H1 (cell line): ENCODE measurements around the gene TDRD12. TPM values are rescaled to one million over a fixed set of nuclear protein-coding genes. Genes with fewer than 3 reads are reported as not detected.

Experiments
- CHD2 ChIP-seq: IDR thresholded peaks from 2 replicates; pipeline ENCODE4 v1.6.1; 2012; ENCODE audit warnings: low read length, improper control_type of control experiment
- JUND ChIP-seq: IDR thresholded peaks from 2 replicates; pipeline ENCODE4 v1.6.1; 2011; ENCODE audit warnings: mild to moderate bottlenecking, improper control_type of control experiment, low read length
- RFX5 ChIP-seq: IDR thresholded peaks from 2 replicates; pipeline ENCODE4 v1.6.1; 2011; ENCODE audit warnings: low read depth, low read length, improper control_type of control experiment, borderline replicate concordance
- SIX5 ChIP-seq: IDR thresholded peaks from 2 replicates; pipeline ENCODE4 v1.6.1; 2011; ENCODE audit warnings: mild to moderate bottlenecking, low read depth, low read length
- TAF7 ChIP-seq: optimal IDR thresholded peaks from 2 replicates; pipeline ENCODE3; 2011; ENCODE audit warnings: low read depth, mild to moderate bottlenecking, inconsistent platforms, low read length, moderate library complexity, borderline replicate concordance
- TBP ChIP-seq: IDR thresholded peaks from 2 replicates; pipeline ENCODE4 v1.6.1; 2011; ENCODE audit warnings: low read depth, low read length, improper control_type of control experiment
- TCF12 ChIP-seq: IDR thresholded peaks from 2 replicates; pipeline ENCODE4 v1.6.1; 2011; ENCODE audit warnings: low read depth, mild to moderate bottlenecking, low read length
- polyA plus RNA-seq, 7 experiments: library from polyadenylated mRNA; depleted of rRNA in 3 of 7; stranded (reverse) in 5 of 7; unstranded in 2 of 7; fragments of >200 nt in 5 of 7; fragments of 200-250 nt in 2 of 7; gene quantifications; 1 replicate in 5 of 7; 2 replicates in 1 of 7; 4 replicates in 1 of 7; pipeline versions ENCODE4 v1.2.1 to v1.2.3, GENCODE V29; 2011 to 2013; ENCODE audit warnings: missing spikeins in 2 of 7, mixed read lengths in 2 of 7
- total RNA-seq: library from RNA; stranded (reverse); fragmentation: NEBNext Ultra II Directional; extraction: Animal tissue kit (Norgen Biotek cat#: 25700); gene quantifications from 2 replicates; pipeline ENCODE4 v1.2.1, GENCODE V29; 2021
- TF ChIP-seq, protein P1 (sequence below): fragments of 300-600 bp; sonication (generic); IDR thresholded peaks from 2 replicates; pipeline ENCODE4 v1.7.1; 2012; ENCODE audit warnings: low read length, moderate library complexity, mild to moderate bottlenecking, inconsistent platforms; ENCODE audit not compliant: insufficient replicate concordance

The TDRD12 gene
- total and polyA plus RNA-seq, 2 of the 8 experiments (the other 6 are each of a cell fraction or from before 2014, with no cell fraction given), result 0.39 to 0.88 TPM

DNA sequence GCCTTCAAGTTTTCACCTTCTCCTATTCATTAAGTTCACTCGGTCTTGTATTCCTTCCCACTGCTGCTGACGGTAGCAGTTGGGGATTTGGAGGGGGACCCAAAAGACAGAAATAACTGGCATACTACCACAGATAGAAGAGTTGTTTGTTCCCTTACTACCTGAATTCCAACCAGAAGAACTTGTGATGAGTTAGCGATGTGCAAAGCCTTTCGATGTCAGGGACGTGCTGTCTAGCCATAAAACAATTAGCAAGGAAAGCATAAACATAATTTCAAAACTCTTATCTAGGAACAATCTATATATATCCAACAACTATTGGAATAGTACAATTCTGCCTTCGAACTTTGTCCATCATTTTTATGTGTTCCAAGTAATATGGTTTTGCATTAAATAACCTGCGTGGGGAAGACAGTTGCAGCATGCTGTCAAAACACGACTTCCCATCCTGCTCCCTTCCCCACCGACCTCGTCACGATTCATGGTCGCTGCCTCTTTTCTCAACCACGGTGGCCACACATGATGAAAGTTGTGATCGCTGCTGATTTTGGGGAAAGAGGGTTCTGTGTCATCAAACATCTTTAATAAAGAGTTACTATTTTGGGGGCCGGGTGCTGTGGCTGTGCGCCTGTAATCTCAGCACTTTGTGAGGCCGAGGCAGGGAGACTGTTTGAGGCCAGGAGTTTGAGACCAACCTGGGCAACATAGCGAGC lies 153.8 kb downstream of the TDRD12 start (continued):
- TF ChIP-seq, protein P1, sequence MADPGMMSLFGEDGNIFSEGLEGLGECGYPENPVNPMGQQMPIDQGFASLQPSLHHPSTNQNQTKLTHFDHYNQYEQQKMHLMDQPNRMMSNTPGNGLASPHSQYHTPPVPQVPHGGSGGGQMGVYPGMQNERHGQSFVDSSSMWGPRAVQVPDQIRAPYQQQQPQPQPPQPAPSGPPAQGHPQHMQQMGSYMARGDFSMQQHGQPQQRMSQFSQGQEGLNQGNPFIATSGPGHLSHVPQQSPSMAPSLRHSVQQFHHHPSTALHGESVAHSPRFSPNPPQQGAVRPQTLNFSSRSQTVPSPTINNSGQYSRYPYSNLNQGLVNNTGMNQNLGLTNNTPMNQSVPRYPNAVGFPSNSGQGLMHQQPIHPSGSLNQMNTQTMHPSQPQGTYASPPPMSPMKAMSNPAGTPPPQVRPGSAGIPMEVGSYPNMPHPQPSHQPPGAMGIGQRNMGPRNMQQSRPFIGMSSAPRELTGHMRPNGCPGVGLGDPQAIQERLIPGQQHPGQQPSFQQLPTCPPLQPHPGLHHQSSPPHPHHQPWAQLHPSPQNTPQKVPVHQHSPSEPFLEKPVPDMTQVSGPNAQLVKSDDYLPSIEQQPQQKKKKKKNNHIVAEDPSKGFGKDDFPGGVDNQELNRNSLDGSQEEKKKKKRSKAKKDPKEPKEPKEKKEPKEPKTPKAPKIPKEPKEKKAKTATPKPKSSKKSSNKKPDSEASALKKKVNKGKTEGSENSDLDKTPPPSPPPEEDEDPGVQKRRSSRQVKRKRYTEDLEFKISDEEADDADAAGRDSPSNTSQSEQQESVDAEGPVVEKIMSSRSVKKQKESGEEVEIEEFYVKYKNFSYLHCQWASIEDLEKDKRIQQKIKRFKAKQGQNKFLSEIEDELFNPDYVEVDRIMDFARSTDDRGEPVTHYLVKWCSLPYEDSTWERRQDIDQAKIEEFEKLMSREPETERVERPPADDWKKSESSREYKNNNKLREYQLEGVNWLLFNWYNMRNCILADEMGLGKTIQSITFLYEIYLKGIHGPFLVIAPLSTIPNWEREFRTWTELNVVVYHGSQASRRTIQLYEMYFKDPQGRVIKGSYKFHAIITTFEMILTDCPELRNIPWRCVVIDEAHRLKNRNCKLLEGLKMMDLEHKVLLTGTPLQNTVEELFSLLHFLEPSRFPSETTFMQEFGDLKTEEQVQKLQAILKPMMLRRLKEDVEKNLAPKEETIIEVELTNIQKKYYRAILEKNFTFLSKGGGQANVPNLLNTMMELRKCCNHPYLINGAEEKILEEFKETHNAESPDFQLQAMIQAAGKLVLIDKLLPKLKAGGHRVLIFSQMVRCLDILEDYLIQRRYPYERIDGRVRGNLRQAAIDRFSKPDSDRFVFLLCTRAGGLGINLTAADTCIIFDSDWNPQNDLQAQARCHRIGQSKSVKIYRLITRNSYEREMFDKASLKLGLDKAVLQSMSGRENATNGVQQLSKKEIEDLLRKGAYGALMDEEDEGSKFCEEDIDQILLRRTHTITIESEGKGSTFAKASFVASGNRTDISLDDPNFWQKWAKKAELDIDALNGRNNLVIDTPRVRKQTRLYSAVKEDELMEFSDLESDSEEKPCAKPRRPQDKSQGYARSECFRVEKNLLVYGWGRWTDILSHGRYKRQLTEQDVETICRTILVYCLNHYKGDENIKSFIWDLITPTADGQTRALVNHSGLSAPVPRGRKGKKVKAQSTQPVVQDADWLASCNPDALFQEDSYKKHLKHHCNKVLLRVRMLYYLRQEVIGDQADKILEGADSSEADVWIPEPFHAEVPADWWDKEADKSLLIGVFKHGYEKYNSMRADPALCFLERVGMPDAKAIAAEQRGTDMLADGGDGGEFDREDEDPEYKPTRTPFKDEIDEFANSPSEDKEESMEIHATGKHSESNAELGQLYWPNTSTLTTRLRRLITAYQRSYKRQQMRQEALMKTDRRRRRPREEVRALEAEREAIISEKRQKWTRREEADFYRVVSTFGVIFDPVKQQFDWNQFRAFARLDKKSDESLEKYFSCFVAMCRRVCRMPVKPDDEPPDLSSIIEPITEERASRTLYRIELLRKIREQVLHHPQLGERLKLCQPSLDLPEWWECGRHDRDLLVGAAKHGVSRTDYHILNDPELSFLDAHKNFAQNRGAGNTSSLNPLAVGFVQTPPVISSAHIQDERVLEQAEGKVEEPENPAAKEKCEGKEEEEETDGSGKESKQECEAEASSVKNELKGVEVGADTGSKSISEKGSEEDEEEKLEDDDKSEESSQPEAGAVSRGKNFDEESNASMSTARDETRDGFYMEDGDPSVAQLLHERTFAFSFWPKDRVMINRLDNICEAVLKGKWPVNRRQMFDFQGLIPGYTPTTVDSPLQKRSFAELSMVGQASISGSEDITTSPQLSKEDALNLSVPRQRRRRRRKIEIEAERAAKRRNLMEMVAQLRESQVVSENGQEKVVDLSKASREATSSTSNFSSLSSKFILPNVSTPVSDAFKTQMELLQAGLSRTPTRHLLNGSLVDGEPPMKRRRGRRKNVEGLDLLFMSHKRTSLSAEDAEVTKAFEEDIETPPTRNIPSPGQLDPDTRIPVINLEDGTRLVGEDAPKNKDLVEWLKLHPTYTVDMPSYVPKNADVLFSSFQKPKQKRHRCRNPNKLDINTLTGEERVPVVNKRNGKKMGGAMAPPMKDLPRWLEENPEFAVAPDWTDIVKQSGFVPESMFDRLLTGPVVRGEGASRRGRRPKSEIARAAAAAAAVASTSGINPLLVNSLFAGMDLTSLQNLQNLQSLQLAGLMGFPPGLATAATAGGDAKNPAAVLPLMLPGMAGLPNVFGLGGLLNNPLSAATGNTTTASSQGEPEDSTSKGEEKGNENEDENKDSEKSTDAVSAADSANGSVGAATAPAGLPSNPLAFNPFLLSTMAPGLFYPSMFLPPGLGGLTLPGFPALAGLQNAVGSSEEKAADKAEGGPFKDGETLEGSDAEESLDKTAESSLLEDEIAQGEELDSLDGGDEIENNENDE, result no peak
- no peak for TF ChIP-seq SIX5
- no peak for TF ChIP-seq RFX5
- no peak for TF ChIP-seq TCF12
- TF ChIP-seq TAF7, result no peak
- no peak for TF ChIP-seq TBP
- no peak for TF ChIP-seq CHD2
- no peak for TF ChIP-seq JUND
- TF ChIP-seq, all 59 proteins: peak for 0
